B cell (primary cell): Measurements from ENCODE around the gene PAXIP1. TPM values are rescaled to one million over a fixed set of nuclear protein-coding genes. Genes with fewer than 3 reads are reported as not detected.

ENCODE experiments used
- ATAC-seq: fragments of 200-7000 bp; cut with Tn5 transposase; one replicate; pipeline ENCODE4 v1.10.0; 2021; ENCODE audit warnings: low read depth, mild to moderate bottlenecking, moderate number of reproducible peaks, moderate library complexity
- CTCF ChIA-PET: fragments of 350-600 bp; sonication (Branson Sonifier 250); formaldehyde crosslinking; loops from one replicate; lab custom pipeline; 2021; ENCODE audit warnings: antibody characterized with exemption, inconsistent platforms; lab: Charles Lee
- POLR2A ChIA-PET: fragments of 350-600 bp; sonication (Branson Sonifier 250); formaldehyde crosslinking; loops from one replicate; lab custom pipeline; 2021; ENCODE audit warnings: antibody characterized with exemption; lab: Charles Lee
- DNase-seq: peaks from one replicate; pipeline ENCODE4 v3.0.0; 2013
- H2AFZ ChIP-seq: 2 replicates; pipeline ENCODE4 v1.6.1; 2012; ENCODE audit warnings: mild to moderate bottlenecking, low read depth, low read length; ENCODE audit not compliant: insufficient read depth, poor library complexity, severe bottlenecking
- H3K27ac ChIP-seq, 2 donors: 1 replicate in 1 of 2; 2 replicates in 1 of 2; pipeline ENCODE4 v1.5.1; 2012 to 2013; ENCODE audit warnings: low read length in 2 of 2, mild to moderate bottlenecking in 2 of 2, moderate library complexity in 1 of 2
- H3K27me3 ChIP-seq, 4 experiments: fragments of 200-600 bp in 1 of 4; sonication (generic) in 1 of 4; replicated peaks in 1 of 4; 1 replicate in 2 of 4; 2 replicates in 2 of 4; pipeline versions ENCODE4 v1.6.1 to v1.7.0; 2013 to 2016; ENCODE audit warnings: low read length in 3 of 4, mild to moderate bottlenecking in 2 of 4, mixed read lengths in 1 of 4, moderate library complexity in 1 of 4; ENCODE audit not compliant: insufficient read depth in 4 of 4, control insufficient read depth in 3 of 4; ENCODE audit errors: control extremely low read depth in 1 of 4
- H3K36me3 ChIP-seq, 2 experiments: replicated peaks in 1 of 2; 1 replicate in 1 of 2; 2 replicates in 1 of 2; pipeline versions ENCODE4 v1.6.1 to v1.7.1; 2013; ENCODE audit warnings: low read length in 1 of 2; ENCODE audit not compliant: insufficient read depth in 2 of 2, control insufficient read depth in 1 of 2; ENCODE audit errors: control extremely low read depth in 1 of 2, extremely low read depth in 1 of 2
- H3K4me1 ChIP-seq, 2 donors: fragments of 200-600 bp in 1 of 2; sonication (generic) in 1 of 2; 1 replicate in 1 of 2; 2 replicates in 1 of 2; pipeline versions ENCODE4 v1.5.1 to v1.6.1; 2013 to 2017; ENCODE audit warnings: low read length in 2 of 2; ENCODE audit not compliant: control insufficient read depth in 2 of 2, insufficient read depth in 2 of 2
- H3K4me2 ChIP-seq: replicated peaks from 2 replicates; pipeline ENCODE3; 2012; ENCODE audit warnings: mild to moderate bottlenecking, low read depth, low read length; ENCODE audit not compliant: poor library complexity, severe bottlenecking
- H3K4me3 ChIP-seq, 5 experiments: fragments of 200-600 bp in 1 of 5; sonication (generic) in 1 of 5; 1 replicate in 3 of 5; 2 replicates in 2 of 5; pipeline versions ENCODE4 v1.5.1 to v1.7.0; 2011 to 2016; ENCODE audit warnings: low read length in 4 of 5, mild to moderate bottlenecking in 4 of 5, low read depth in 2 of 5, control low read depth in 1 of 5, moderate library complexity in 1 of 5; ENCODE audit not compliant: insufficient read depth in 1 of 5; ENCODE audit errors: control extremely low read depth in 1 of 5, extremely low read depth in 1 of 5
- H3K79me2 ChIP-seq: fragments of 200-600 bp; sonication (generic); one replicate; pipeline ENCODE4 v1.6.0; 2016; ENCODE audit warnings: low read length; ENCODE audit not compliant: control insufficient read depth, insufficient read depth
- H3K9ac ChIP-seq: fragments of 200-600 bp; sonication (generic); 2 replicates; pipeline ENCODE4 v1.6.1; 2017; ENCODE audit warnings: mild to moderate bottlenecking, low read length, moderate library complexity
- H3K9me3 ChIP-seq, 3 donors: one replicate each; pipeline versions ENCODE4 v1.6.1 to v1.7.1; 2013; ENCODE audit warnings: low read length in 2 of 3; ENCODE audit not compliant: control insufficient read depth in 2 of 3, insufficient read depth in 1 of 3; ENCODE audit errors: control extremely low read depth in 1 of 3
- H4K20me1 ChIP-seq: 2 replicates; pipeline ENCODE4 v1.6.0; 2012; ENCODE audit warnings: mild to moderate bottlenecking, low read length; ENCODE audit not compliant: insufficient read depth, control insufficient read depth, poor library complexity, severe bottlenecking
- H3K27ac Mint-ChIP-seq: one replicate; pipeline ENCODE4 v1.8.0; 2021; ENCODE audit warnings: mixed read lengths
- H3K27me3 Mint-ChIP-seq: one replicate; pipeline ENCODE4 v1.8.0; 2021; ENCODE audit warnings: mixed read lengths
- H3K4me1 Mint-ChIP-seq: one replicate; pipeline ENCODE4 v1.8.0; 2021; ENCODE audit warnings: mixed read lengths
- H3K4me3 Mint-ChIP-seq: one replicate; pipeline ENCODE4 v1.8.0; 2021; ENCODE audit warnings: mixed read lengths
- H3K9me3 Mint-ChIP-seq: one replicate; pipeline ENCODE4 v1.8.0; 2022; ENCODE audit warnings: mixed read lengths; ENCODE audit not compliant: insufficient read depth
- CTCF ChIP-seq: fragments of 200-600 bp; IDR thresholded peaks from one replicate; pipeline ENCODE4 v1.8.0; 2022; ENCODE audit warnings: antibody characterized with exemption, mild to moderate bottlenecking
- EZH2 ChIP-seq: IDR thresholded peaks from 2 replicates; pipeline ENCODE4 v1.6.1; 2012; ENCODE audit warnings: borderline replicate concordance, low read depth, mild to moderate bottlenecking, moderate library complexity, low read length; ENCODE audit not compliant: insufficient read depth, poor library complexity, severe bottlenecking
- WGBS: methylation state at CpG from one replicate; pipeline ENCODE4 v1.1.5; 2013; ENCODE audit warnings: missing lambda C conversion rate; ENCODE audit not compliant: insufficient coverage; 5-methylcytosine and 5-hydroxymethylcytosine counted together
- intact Hi-C: fragments of 100-400 bp; cut with micrococcal nuclease; formaldehyde crosslinking; loops from one replicate; pipeline ENCODE4 v1.10.0; 2022
- polyA plus RNA-seq: library from polyadenylated mRNA; depleted of rRNA; stranded (reverse); fragments of >200 nt; gene quantifications from 2 replicates; pipeline ENCODE4 v1.2.3, GENCODE V29; 2012
- total RNA-seq, 2 donors: library from RNA; stranded (reverse); fragments of 120-200 nt in 1 of 2; gene quantifications; 1 replicate in 1 of 2; 2 replicates in 1 of 2; pipeline versions ENCODE4 v1.2.3 to v1.2.4, GENCODE V29; 2013 to 2022

The PAXIP1 gene
- total and polyA plus RNA-seq, 2 donors (not counting 1 experiment from before 2014, with no cell fraction given) = 9.2 to 18.5 TPM

- H3K79me2 ChIP-seq = no peaks in the 10 kb centered on the region
- ChIA-PET POLR2A (no interaction called here), CTCF (interaction anchor here (0.6 to 4.8 kb wide), 6 partner anchors 12 to 852 kb away, joined by 4 to 52 read pairs (median 12); no protein-coding TSS in a partner anchor)
- H3K27me3 ChIP-seq = peaks cover 0 to 21% (median 9%) of the 10 kb centered on the region in 4 experiments
- no peak for DNase-seq
- no peak overlapping the region for H3K4me3 ChIP-seq
- no peak overlapping the region for H3K27ac ChIP-seq
- H3K36me3 ChIP-seq = no peaks in the 10 kb centered on the region
- H3K4me3 Mint-ChIP-seq = peak overlapping the region; percentile 13
- H3K9me3 ChIP-seq = peaks cover 0 to 17% (median 0%) of the 10 kb centered on the region in 3 donors
- H3K9me3 Mint-ChIP-seq = no peaks in the 10 kb centered on the region
- intact Hi-C loops = no loop called here
- H3K9ac ChIP-seq = no peak overlapping the region
- peaks cover 40% of the 10 kb centered on the region for H3K27me3 Mint-ChIP-seq
- no peak overlapping the region for H3K27ac Mint-ChIP-seq
- WGBS = 97% methylated on average over 4 of the region's 4 CpGs
- H4K20me1 ChIP-seq = no peaks in the 10 kb centered on the region
- ATAC-seq = no peak
- H3K4me2 ChIP-seq = no peak overlapping the region
- TF ChIP-seq CTCF (no peak), EZH2 (no peak)
- H3K4me1 ChIP-seq = peaks cover 7 to 9% of the 10 kb centered on the region in 2 donors
- H2AFZ ChIP-seq = no peak overlapping the region
- H3K4me1 Mint-ChIP-seq = peaks cover 5% of the 10 kb centered on the region
Observed at GRCh38 chr7:154915600-154915999, 87.3 kb downstream of the PAXIP1 start.

- H3K9me3 ChIP-seq = peaks cover 0 to 18% (median 0%) of the 10 kb centered on the region in 3 donors
- TF ChIP-seq EZH2 (no peak), CTCF (no peak)
- H3K27me3 ChIP-seq = peaks cover 0 to 21% (median 9%) of the 10 kb centered on the region in 4 experiments
- H4K20me1 ChIP-seq = no peaks in the 10 kb centered on the region
- no peak overlapping the region for H3K27ac ChIP-seq
- Mint-ChIP-seq H3K4me1 (peaks cover 5% of the 10 kb centered on the region), H3K27ac (no peak overlapping the region), H3K27me3 (peaks cover 36% of the 10 kb centered on the region), H3K4me3 (peak overlapping the region; percentile 64), H3K9me3 (no peaks in the 10 kb centered on the region)
- no peak overlapping the region for H3K9ac ChIP-seq
- peaks cover 7 to 9% of the 10 kb centered on the region in 2 donors for H3K4me1 ChIP-seq
- 68% methylated on average over 11 of the region's 18 CpGs for WGBS
- DNase-seq (peak; percentile 29), ATAC-seq (no peak)
- peak overlapping the region; percentile 94 for H2AFZ ChIP-seq
- no peaks in the 10 kb centered on the region for H3K79me2 ChIP-seq
- CTCF ChIA-PET = interaction anchor here (1.0 to 4.8 kb wide), 11 partner anchors 8 to 852 kb away, joined by 4 to 52 read pairs (median 8); partner anchors contain the start of gene INSIG1
- H3K36me3 ChIP-seq = no peaks in the 10 kb centered on the region
- H3K4me2 ChIP-seq = peak overlapping the region; percentile 88
- POLR2A ChIA-PET = no interaction called here
- intact Hi-C loops = loop anchor here (5.0 kb wide), 2 partner anchors 382 to 682 kb away; partner anchors contain the start of gene INSIG1
- H3K4me3 ChIP-seq = no peak overlapping the region
Observed at GRCh38 chr7:154914996-154915380, 87.9 kb downstream of the PAXIP1 start.
